A549 (cell line): ENCODE data around the gene ZBTB25.

Experiments used
- CBX8 ChIP-seq: fragments of 200-600 bp; sonication (generic); IDR thresholded peaks from 2 replicates; pipeline ENCODE4 v1.6.1; 2016
- CEBPB ChIP-seq, 2 experiments: fragments of >200 bp in 1 of 2; sonication (Bioruptor Twin) in 1 of 2; formaldehyde crosslinking in 1 of 2; IDR thresholded peaks; 2 replicates each; pipeline ENCODE4 v1.6.1; 2012 to 2016
- CHD2 ChIP-seq: fragments of 150-350 bp; IDR thresholded peaks from 2 replicates; pipeline ENCODE4 v1.6.1; 2014; ENCODE audit warnings: low read length; ENCODE audit not compliant: partially characterized antibody
- CTCF ChIP-seq: fragments of >200 bp; sonication (Bioruptor Twin); formaldehyde crosslinking; IDR thresholded peaks from 3 replicates; pipeline ENCODE4 v1.5.1; 2016
- EP300 ChIP-seq, 2 experiments: fragments of >200 bp; sonication (Bioruptor Twin); formaldehyde crosslinking; IDR thresholded peaks; 2 replicates in 1 of 2; 3 replicates in 1 of 2; pipeline ENCODE4 v1.6.1; 2016 to 2017
- ESRRA ChIP-seq: fragments of 150-350 bp; IDR thresholded peaks from 2 replicates; pipeline ENCODE4 v1.6.1; 2014; ENCODE audit warnings: mild to moderate bottlenecking, low read length, borderline replicate concordance
- FOSL2 ChIP-seq, 2 experiments: fragments of 450-650 bp in 1 of 2; fragments of >200 bp in 1 of 2; sonication (Bioruptor Twin) in 1 of 2; formaldehyde crosslinking; IDR thresholded peaks; 2 replicates each; pipeline versions ENCODE4 v1.5.0 to v1.6.1; 2016 to 2020; ENCODE audit warnings: mild to moderate bottlenecking in 1 of 2, moderate library complexity in 1 of 2
- MAX ChIP-seq: IDR thresholded peaks from 2 replicates; pipeline ENCODE4 v1.6.1; 2012
- PHF8 ChIP-seq: fragments of 200-600 bp; sonication (generic); IDR thresholded peaks from 2 replicates; pipeline ENCODE4 v1.6.1; 2016; ENCODE audit warnings: low read depth, mild to moderate bottlenecking, antibody characterized with exemption, moderate library complexity, borderline replicate concordance
- POLR2A ChIP-seq: IDR thresholded peaks from 2 replicates; pipeline ENCODE4 v1.6.1; 2012; ENCODE audit warnings: mild to moderate bottlenecking, low read length
- RCOR1 ChIP-seq: fragments of 150-350 bp; IDR thresholded peaks from 2 replicates; pipeline ENCODE4 v1.6.1; 2014; ENCODE audit warnings: antibody characterized with exemption, low read length, low read depth
- REST ChIP-seq: fragments of 200-600 bp; sonication (generic); IDR thresholded peaks from 2 replicates; pipeline ENCODE4 v1.6.1; 2016; ENCODE audit warnings: antibody characterized with exemption, mild to moderate bottlenecking, moderate library complexity
- RFX5 ChIP-seq: fragments of 450-650 bp; IDR thresholded peaks from 2 replicates; pipeline ENCODE4 v1.7.1; 2014; ENCODE audit warnings: antibody characterized with exemption, mild to moderate bottlenecking, moderate library complexity

GRCh38 chr14:64417055-64417770, 86.4 kb downstream of the ZBTB25 start:
- TF ChIP-seq EP300 (IDR thresholded peaks at IDR 0.05) (no peak), MAX (no peak), RFX5 (no peak), PHF8 (no peak), POLR2A (no peak), ESRRA (no peak), CHD2 (no peak), CTCF (no peak), CEBPB (IDR thresholded peaks at IDR 0.05) (no peak), REST (no peak), FOSL2 (IDR thresholded peaks at IDR 0.05) (no peak), FOSL2 (CRISPR knock-in tag; IDR thresholded peaks at IDR 0.05) (no peak), CBX8 (no peak), RCOR1 (no peak)
